Spinal cord (tissue), 4 donors: Measurements from ENCODE around the gene CEP19. TPM values are rescaled to one million over a fixed set of nuclear protein-coding genes. Genes with fewer than 3 reads are reported as not detected.

Source experiments
- polyA plus RNA-seq, 2 donors: library from polyadenylated mRNA; unstranded; fragments of 120-200 nt; gene quantifications; one replicate each; pipeline ENCODE4 v1.2.1, GENCODE V29; 2013; ENCODE audit not compliant: insufficient read length in 2 of 2
- small RNA-seq: library from RNA; depleted of rRNA; stranded (forward); fragments of <200 nt; gene quantifications from one replicate; pipeline ENCODE3, GENCODE V24; 2014; ENCODE audit warnings: low replicate concordance
- total RNA-seq, 2 donors: library from RNA; depleted of rRNA in 1 of 2; stranded (reverse); fragments of 120-200 nt in 1 of 2; fragments of >200 nt in 1 of 2; gene quantifications; one replicate each; pipeline versions ENCODE4 v1.2.3 to v1.2.4, GENCODE V29; 2013 to 2014

Gene CEP19
- total and polyA plus RNA-seq, 4 donors = 5.8 to 11.7 (median 10.3) TPM

Small RNA genes lying within 50 kb of the gene (small RNA-seq; reads per million reads assigned to genes)
- not detected for gene RNU4-89P
- gene RNU6-646P = not detected

Other genes with a start within 250 kb of the CEP19 start
- 10 to 100 TPM; 19.4 to 20.6 TPM for gene RNF168, start 208.5 kb downstream of the CEP19 start, total RNA-seq
- 10 to 100 TPM; 13.2 to 13.5 TPM for gene RNF168, start 208.5 kb downstream of the CEP19 start, polyA plus RNA-seq
- not detected for gene SMCO1, start 196.9 kb downstream of the CEP19 start, total RNA-seq
- gene SMCO1, start 196.9 kb downstream of the CEP19 start, polyA plus RNA-seq = under 1 TPM in 1 of 2 donors, not detected in 1; 0.23 TPM
- gene WDR53, start 143.7 kb downstream of the CEP19 start, total RNA-seq = 1 to 10 TPM; 5.9 to 10.0 TPM
- 10 to 100 TPM; 11.5 to 16.8 TPM for gene WDR53, start 143.7 kb downstream of the CEP19 start, polyA plus RNA-seq
- 10 to 100 TPM; 12.6 to 31.3 TPM for gene FBXO45, start 143.6 kb downstream of the CEP19 start, total RNA-seq
- 10 to 100 TPM; 21.7 to 26.0 TPM for gene FBXO45, start 143.6 kb downstream of the CEP19 start, polyA plus RNA-seq
- 1 to 10 TPM; 3.0 to 3.2 TPM for gene NRROS, start 72.6 kb downstream of the CEP19 start, total RNA-seq
- 1 to 10 TPM; 3.4 to 4.3 TPM for gene NRROS, start 72.6 kb downstream of the CEP19 start, polyA plus RNA-seq
- gene PIGX, start 127 bp upstream of the CEP19 start, total RNA-seq = 10 to 100 TPM; 40.6 to 55.6 TPM
- gene PIGX, start 127 bp upstream of the CEP19 start, polyA plus RNA-seq = 10 to 100 TPM; 46.9 to 52.5 TPM
- 10 to 100 TPM; 36.9 to 57.7 TPM for gene PAK2, start 27.6 kb upstream of the CEP19 start, total RNA-seq
- gene PAK2, start 27.6 kb upstream of the CEP19 start, polyA plus RNA-seq = 10 to 100 TPM; 57.2 to 82.5 TPM
- gene SENP5, start 155.7 kb upstream of the CEP19 start, total RNA-seq = 10 to 100 TPM; 41.8 to 64.9 TPM
- 10 to 100 TPM; 29.0 to 38.4 TPM for gene SENP5, start 155.7 kb upstream of the CEP19 start, polyA plus RNA-seq
- gene NCBP2, start 230.3 kb upstream of the CEP19 start, total RNA-seq = 10 to 100 TPM; 53.3 to 67.1 TPM
- gene NCBP2, start 230.3 kb upstream of the CEP19 start, polyA plus RNA-seq = 100 to 1,000 TPM; 121 to 143 TPM